Bronchial epithelial cell (primary cell): Measurements from ENCODE around the gene C2orf66. TPM values are rescaled to one million over a fixed set of nuclear protein-coding genes. Genes with fewer than 3 reads are reported as not detected.

Experiments used
- DNase-seq: peaks from one replicate; pipeline ENCODE4 v3.0.0-alpha.2; 2010; ENCODE audit warnings: low read depth
- FAIRE-seq: peaks from 2 replicates; lab custom pipeline; 2011; peaks lifted over from hg19 to GRCh38; lab: Jason Lieb, UNC
- H3K27me3 ChIP-seq: 2 replicates; pipeline ENCODE4 v1.5.1; 2011; ENCODE audit warnings: low read length; ENCODE audit not compliant: control insufficient read depth, insufficient read depth
- H3K36me3 ChIP-seq: 2 replicates; pipeline ENCODE4 v1.5.1; 2011; ENCODE audit warnings: low read length; ENCODE audit not compliant: control insufficient read depth, insufficient read depth
- H3K4me3 ChIP-seq: 2 replicates; pipeline ENCODE4 v1.5.1; 2011; ENCODE audit warnings: mild to moderate bottlenecking, low read depth, low read length, control low read depth
- CTCF ChIP-seq: IDR thresholded peaks from 2 replicates; pipeline ENCODE4 v1.5.1; 2011; ENCODE audit warnings: mild to moderate bottlenecking, moderate library complexity, low read length, control low read depth, inconsistent platforms; ENCODE audit not compliant: insufficient read depth, severe bottlenecking
- total RNA-seq: library from RNA; depleted of rRNA; stranded (reverse); fragments of >200 nt; gene quantifications from 2 replicates; pipeline ENCODE4 v1.2.1, GENCODE V29; 2014

C2orf66 gene
- total RNA-seq, 1 donor from 2014 or later: under 0.01 TPM

DNA sequence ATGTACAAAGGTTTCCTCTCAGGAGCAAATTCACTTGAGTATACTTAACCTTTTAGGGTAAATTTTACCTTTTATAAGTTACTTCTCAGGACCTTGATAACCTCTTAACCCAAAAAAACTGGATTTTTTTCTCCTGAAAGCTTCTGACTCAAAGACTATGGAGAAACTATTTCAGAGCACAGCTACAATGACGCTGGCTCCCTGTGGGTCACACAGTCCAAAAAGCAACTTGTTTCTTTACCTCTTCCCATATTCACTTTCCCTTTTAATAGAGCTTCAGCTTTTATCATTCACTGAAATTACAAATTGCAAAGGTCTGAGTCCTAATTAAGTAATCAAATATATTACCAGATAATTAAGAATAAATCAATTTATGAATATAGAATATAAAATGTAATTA lies 42.1 kb downstream of the C2orf66 start:
- Histone ChIP-seq H3K4me3 (no peak overlapping the region), H3K27me3 (no peaks in the 10 kb centered on the region), H3K36me3 (peaks cover 5% of the 10 kb centered on the region)
- FAIRE-seq (no peak), DNase-seq (no peak)
- no peak for TF ChIP-seq CTCF

DNA sequence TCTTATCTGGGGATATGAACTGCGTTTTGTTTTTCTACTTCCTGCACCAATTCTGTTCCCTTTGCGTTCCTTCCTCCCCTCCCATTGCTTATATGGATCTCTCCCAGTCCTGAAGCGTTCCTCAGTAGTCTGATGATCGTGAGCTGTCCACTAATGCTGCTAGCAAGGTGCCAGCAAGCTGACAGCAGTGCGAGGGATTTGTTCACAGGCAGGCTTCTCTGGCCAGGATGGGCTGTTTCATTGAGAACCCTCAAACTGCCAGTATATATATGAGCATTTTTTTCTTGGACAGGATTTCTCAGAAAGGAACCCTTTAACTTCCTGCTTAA lies 49.8 kb downstream of the C2orf66 start:
- H3K36me3 ChIP-seq: no peaks in the 10 kb centered on the region
- H3K27me3 ChIP-seq: no peaks in the 10 kb centered on the region
- DNase-seq (no peak), FAIRE-seq (no peak)
- H3K4me3 ChIP-seq: no peak overlapping the region
- no peak for TF ChIP-seq CTCF

DNA sequence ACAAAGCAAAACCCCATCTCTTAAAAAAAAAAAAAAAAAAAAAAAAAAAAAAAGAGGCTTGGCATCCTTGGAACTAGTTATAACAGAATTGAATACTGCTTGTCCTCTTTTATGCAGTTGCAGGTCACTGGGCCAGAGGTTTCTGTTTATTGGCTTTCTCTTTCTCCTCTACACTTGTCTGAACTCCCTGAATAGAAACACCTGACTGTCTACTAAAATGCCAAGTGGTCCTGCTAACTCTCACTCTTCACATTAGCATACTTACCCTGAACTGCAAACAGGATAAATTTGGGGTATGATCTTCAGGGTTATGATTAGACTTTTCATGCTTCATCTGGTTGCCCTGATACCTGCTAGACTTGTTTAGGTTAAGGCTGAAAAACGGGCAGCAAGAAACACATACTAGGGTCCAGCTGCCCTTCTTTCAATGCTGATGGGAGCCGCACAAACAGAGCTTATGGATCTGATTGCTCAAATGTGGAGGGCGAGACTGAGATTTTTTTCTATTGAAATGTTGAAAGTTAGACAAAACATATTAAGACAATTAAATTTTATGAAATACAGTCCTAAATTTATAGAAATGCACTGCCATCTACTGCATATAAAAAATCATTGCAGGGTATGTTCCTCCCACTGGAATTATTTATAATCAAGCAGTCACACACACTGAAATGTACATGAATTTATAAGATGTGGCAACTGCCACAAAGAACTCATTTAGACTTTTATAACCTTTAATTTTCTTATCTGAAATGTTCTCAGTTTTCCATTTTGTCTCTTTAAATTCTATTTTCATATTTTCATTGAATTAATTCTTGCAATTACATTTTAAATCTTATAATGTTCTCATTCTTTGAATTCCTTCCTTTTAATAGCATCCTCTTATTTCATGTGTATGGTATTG lies 50.4 kb downstream of the C2orf66 start:
- Histone ChIP-seq H3K27me3 (no peaks in the 10 kb centered on the region), H3K4me3 (no peak overlapping the region), H3K36me3 (no peaks in the 10 kb centered on the region)
- no peak for FAIRE-seq
- TF ChIP-seq CTCF: no peak
- peak; percentile 11 for DNase-seq

Other genes starting within 250 kb of the C2orf66 start
- 0.26 and 0.38 TPM in 2 replicates for gene HECW2, start 215.8 kb downstream of the C2orf66 start, total RNA-seq
- 2.4 and 3.3 TPM in 2 replicates for gene CCDC150, start 169.6 kb downstream of the C2orf66 start, total RNA-seq
- 38.2 and 45.8 TPM in 2 replicates for gene GTF3C3, start 9.7 kb downstream of the C2orf66 start, total RNA-seq
- 6.1 and 8.3 TPM in 2 replicates for gene PGAP1, start 117.4 kb upstream of the C2orf66 start, total RNA-seq